Erythroblast (primary cell): ENCODE data around the gene KAT5.

ENCODE experiments used
- GATA1 ChIP-seq: IDR thresholded peaks from 2 replicates; pipeline ENCODE4 v1.6.1; 2011; ENCODE audit warnings: low read depth, mild to moderate bottlenecking, control low read depth, low read length, moderate library complexity
- POLR2A ChIP-seq: IDR thresholded peaks from 2 replicates; pipeline ENCODE4 v1.6.1; 2011; ENCODE audit warnings: mild to moderate bottlenecking, low read length

DNA sequence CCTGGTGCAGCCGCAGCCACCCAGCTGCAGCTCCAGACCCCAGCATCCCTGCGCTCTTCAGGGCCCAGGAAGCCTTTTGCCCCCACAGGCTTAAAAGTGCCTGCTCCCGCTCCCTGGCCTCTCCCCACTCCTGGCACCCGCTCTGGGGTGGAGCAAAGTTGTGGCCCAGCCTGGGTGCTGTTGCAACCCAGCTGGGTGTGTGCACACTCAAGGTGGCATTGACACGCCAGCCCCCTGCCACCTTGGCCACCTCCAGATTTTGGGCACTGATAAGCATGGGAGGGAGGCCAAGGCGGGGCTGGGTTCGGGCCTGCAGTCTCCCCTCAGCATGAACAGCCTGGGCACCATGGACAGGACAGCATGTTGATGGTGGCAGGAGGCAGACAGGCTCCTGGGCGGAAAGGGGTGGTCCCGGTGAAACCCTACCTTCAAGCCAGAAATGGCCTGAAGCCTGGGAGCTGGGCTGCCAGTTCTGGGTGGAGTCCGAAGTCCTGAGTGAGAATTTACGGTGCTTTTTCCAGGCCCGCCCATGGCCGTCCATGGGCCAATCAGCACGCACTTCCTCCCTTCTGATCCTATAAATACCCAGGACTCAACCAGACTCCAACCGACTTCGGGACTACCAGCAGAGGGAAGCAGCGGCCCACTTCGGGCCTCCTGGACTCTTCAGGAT lies 32.1 kb downstream of the KAT5 start:
- TF ChIP-seq POLR2A: no peak
- TF ChIP-seq GATA1: no peak
